Measurements from ENCODE around the gene CHKA.

The CHKA gene

DNA sequence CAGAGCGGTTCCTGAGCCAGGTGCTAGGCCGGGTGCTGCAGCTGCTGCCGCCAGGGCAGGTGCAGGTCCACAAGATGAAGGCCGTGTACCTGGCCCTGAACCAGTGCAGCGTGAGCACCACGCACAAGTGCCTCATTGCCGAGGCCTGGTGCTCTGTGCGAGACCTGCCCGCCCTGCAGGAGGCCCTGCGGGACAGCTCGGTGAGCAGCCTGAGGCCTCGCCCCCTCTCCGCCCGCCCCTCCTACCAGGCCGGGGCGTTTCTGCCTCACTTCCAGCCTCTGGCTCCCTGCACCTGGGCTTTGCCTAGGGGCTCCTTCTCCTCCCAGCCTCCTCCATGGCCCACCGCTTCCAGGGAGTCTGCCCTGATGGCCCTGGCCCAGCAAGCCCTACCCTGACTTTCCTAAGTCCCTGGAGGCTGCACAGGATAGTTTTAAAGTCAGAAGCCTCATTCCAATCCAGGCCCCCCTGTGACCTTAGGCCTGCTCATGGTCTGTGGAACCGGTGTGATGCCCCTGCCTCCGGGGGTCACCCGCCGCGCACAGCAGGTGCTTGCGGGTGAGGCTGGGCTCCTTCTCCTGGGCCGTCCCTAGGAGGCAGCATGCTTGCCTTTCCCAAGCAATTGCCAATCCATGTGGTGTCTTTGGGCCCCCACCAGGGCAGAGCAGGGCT lies 76.9 kb downstream of the CHKA start:
- DNase-seq (ENCODE audit: low read depth): no peak

DNA sequence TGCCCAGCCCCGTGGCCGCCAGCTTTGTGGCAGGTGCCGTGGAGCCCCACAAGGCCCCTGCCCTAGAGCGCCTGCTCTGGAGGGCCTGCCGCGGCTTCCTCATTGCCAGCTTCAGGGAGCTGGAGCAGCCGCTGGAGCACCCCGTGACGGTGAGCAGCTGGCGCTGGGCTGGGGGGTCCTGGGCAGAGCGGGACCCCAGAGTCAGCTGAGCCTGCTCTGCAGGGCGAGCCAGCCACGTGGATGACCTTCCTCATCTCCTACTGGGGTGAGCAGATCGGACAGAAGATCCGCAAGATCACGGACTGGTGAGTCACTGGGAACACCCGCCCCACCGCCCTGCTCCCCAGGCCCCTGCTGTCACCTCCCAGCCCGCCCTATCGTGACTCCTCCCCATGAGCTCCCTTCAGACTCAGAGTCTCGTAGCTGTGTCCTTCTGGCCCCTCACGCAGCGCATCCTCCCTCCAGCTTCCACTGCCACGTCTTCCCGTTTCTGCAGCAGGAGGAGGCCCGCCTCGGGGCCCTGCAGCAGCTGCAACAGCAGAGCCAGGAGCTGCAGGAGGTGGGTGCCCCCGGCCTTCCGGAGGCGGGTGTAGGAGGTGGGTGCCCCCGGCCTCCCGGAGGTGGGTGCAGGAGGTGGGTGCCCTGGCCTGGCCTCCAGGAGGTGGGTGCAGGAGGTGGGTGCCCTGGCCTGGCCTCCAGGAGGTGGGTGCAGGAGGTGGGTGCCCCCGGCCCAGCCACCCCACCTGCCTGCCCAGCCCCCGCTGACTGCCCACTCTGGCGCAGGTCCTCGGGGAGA lies 77.6 kb downstream of the CHKA start:
- no peak for DNase-seq (ENCODE audit: low read depth)

DNA sequence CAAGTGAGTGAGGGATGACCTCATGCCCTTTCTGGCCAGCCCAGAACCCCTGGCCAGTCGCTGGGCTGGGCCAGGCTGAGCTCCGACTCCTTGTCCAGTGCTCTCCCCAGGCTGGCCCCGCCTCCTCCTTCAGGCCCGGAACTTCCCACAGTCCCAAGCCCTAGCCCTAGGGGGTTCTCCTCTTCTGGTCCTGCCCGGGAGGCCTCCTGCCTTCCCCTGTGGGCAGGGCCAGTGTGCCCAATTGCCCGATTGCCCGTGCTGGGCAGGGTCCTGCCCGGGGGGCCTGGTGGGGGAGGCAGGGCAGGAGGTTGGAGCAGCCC lies 78.2 kb downstream of the CHKA start:
- no peak for DNase-seq (ENCODE audit: low read depth)

DNA sequence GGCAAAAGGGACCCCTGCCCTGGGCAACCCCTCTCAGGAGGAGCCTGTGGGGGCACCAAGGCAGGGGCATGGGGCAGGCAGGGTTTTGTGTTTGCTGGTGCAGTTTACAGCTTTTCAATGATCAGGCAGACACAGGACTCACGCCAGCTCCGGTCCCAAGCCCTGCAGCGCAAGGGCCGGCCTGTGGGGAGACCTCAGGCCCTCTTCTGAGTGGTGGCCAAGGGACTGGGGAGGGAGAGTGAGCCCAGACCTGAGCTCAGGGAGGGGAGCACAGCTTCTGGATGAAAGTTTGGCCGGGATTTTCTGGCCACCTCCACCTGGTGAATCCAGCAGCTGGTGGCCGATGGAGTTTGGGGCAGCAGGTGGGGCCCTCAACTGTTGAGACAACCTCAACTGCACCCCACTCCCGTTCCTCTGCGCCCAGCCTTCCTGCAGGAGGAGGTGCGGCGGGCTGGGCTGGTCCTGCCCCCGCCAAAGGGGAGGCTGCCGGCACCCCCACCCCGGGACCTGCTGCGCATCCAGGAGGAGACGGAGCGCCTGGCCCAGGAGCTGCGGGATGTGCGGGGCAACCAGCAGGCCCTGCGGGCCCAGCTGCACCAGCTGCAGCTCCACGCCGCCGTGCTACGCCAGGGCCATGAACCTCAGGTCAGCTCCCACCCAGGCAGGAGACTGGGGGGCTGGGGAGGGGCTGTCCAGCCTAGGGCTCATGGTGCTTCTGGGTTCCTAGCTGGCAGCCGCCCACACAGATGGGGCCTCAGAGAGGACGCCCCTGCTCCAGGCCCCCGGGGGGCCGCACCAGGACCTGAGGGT lies 78.8 kb downstream of the CHKA start:
- DNase-seq (ENCODE audit: low read depth): no peak

- DNase-seq (ENCODE audit: low read depth): no peak
Observed at GRCh38 chr11:68041617-68042218, 79.5 kb downstream of the CHKA start.

GRCh38 chr11:68040957-68041591 lies 80.1 kb downstream of the CHKA start:
- DNase-seq (ENCODE audit: low read depth): no peak

DNA sequence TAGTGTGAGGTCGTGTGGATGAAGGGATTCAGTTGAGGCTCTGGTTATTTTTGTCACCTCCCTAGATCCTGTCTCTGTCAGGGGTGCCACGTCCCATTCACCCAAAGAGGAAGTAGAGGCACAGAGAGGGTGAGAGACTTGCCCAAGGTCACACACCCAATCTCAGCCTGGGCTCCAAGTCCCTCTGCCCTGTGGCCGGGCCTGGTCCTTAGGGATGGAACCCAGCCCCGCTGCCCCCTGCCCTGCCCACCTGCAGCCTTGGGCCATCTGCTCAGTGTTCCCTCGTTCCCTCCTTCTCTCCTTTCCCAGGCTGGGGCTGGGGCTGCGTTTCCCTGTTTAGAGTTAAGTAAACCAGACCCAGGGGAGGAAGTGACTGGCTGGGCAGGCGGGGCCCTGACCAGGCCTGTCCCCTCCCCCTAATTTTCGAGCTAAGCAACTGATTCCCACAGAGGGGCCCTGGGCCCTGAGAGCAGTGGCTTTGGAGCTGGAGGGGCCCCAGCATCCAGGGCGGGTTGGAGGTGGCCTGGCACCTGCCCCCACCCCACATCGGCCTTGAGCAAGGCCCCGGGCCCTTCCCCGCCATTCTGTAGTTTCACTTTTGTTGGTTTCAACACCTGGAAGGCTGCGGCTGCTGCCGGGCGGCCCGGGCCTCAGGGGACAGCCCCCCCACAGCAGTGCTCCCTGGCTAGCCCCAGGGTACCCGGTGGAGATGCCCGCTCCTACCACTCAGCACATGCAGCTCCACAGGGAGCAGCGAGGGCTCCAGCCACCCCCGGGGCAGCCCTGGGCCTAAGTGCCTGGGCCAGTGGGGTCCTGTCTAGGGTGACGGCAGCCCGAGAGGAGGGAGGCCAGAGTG lies 80.9 kb downstream of the CHKA start:
- DNase-seq (ENCODE audit: low read depth): peak; percentile 15

GRCh38 chr11:68039526-68040086 lies 81.6 kb downstream of the CHKA start:
- no peak for DNase-seq (ENCODE audit: low read depth)

- DNase-seq (ENCODE audit: low read depth): peak; percentile 42
Observed at GRCh38 chr11:68038718-68039525, 82.3 kb downstream of the CHKA start, which contains the start of gene TCIRG1. Gene TCIRG1, plus strand, starts transcription at chr11:68039025. Its CDS starts 2,247 bp downstream, at chr11:68041272.

- DNase-seq (ENCODE audit: low read depth): no peak
Observed at GRCh38 chr11:68038226-68038717, 82.9 kb downstream of the CHKA start.

- DNase-seq (ENCODE audit: low read depth): no peak
Observed at GRCh38 chr11:68037411-68038225, 83.6 kb downstream of the CHKA start.

- no peak for DNase-seq (ENCODE audit: low read depth)
Observed at GRCh38 chr11:68036717-68037239, 84.4 kb downstream of the CHKA start.

DNA sequence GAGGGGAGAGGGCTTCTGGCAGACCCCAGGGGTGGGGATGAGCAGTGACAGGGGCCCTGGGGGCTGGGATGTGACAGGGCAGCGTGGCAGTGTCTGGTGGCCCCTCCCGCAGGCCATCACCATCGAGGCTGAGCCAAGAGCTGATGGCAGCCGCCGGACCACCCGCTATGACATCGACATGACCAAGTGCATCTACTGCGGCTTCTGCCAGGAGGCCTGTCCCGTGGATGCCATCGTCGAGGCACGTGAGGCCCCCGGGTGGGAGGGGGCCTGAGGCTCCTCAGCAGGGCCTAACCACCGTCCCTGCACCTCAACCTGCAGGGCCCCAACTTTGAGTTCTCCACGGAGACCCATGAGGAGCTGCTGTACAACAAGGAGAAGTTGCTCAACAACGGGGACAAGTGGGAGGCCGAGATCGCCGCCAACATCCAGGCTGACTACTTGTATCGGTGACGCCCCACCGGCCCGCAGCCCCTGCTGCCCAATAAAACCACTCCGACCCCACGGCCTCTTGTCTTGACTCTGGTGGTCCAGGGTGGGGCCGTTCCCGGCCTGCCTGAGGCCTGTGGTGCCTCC lies 85.0 kb downstream of the CHKA start:
- no peak for DNase-seq (ENCODE audit: low read depth)

DNA sequence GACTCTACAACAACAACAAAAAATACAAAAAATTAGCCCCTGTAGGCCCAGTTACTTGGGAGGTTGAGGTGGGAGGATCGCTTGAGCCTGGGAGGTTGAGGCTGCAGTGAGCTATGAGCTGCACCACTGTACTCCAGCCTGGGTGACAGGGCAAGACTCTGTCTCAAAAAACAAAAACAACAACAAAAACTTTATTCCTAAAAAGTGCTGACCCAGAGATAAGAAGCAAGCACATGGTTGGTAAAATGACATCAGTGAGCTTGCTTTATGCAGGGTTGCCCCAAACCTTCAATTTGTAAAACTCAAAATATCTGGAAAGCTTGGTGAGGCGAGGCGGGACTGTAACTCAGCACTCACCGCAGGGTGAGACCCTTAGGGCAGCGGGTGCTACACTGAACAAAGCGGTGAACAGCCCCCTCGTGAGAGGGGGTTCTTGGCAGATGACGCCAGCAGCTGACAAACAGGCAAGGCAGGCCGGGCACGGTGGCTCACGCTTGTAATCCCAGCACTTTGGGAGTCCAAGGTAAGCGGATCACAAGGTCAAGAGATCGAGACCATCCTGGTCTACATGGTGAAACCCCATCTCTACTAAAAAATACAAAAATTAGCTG lies 85.8 kb downstream of the CHKA start:
- DNase-seq (ENCODE audit: low read depth): no peak

- no peak for DNase-seq (ENCODE audit: low read depth)
Observed at GRCh38 chr11:68033708-68034045, 87.5 kb downstream of the CHKA start.

GRCh38 chr11:68032997-68033707 lies 88.0 kb downstream of the CHKA start:
- no peak for DNase-seq (ENCODE audit: low read depth)

- no peak for DNase-seq (ENCODE audit: low read depth)
Observed at GRCh38 chr11:68032003-68032402, 89.2 kb downstream of the CHKA start.
